ENCODE results near the gene RNF126.
A peak's percentile ranks its signal among the peaks of the same experiment; 100 is the strongest.
"Not testable (repeated sequence)": the region's sequence is repeated elsewhere in the genome, so short reads cannot be mapped to it uniquely, and the experiment has no call there.

The RNF126 gene

GRCh38 chr19:685454-685931, 22.5 kb upstream of the RNF126 start:
- no peak for DNase-seq

- DNase-seq, result no peak
These were observed 19.8 kb upstream of the RNF126 start for GRCh38 chr19:682678-683320.

GRCh38 chr19:681029-682019, 18.3 kb upstream of the RNF126 start:
- DNase-seq, result peak in 4 of 5 donors; percentile 79 to 92 (median 89)

GRCh38 chr19:680287-681028, 17.4 kb upstream of the RNF126 start:
- DNase-seq, result peak; percentile 99 to 100 (median 100)

- peak in 3 of 5 donors; percentile 17 to 34 (median 28) for DNase-seq
These were observed 16.6 kb upstream of the RNF126 start for GRCh38 chr19:679418-680286.

GRCh38 chr19:678791-679388, 15.9 kb upstream of the RNF126 start:
- no peak for DNase-seq

GRCh38 chr19:677601-678436, 14.8 kb upstream of the RNF126 start:
- DNase-seq, result no peak

GRCh38 chr19:677201-677600, 14.2 kb upstream of the RNF126 start:
- no peak for DNase-seq

- DNase-seq, result no peak
These were observed 13.5 kb upstream of the RNF126 start, which contains the start of gene FSTL3 for GRCh38 chr19:676339-677105. FSTL3 (plus strand) TSS chr19:676392; CDS start chr19:676424, 32 bp downstream.

GRCh38 chr19:676007-676338, 13.0 kb upstream of the RNF126 start:
- DNase-seq, result no peak

- no peak for DNase-seq
These were observed 11.5 kb upstream of the RNF126 start for GRCh38 chr19:674282-675151.

- DNase-seq, result no peak
These were observed 7.6 kb upstream of the RNF126 start for GRCh38 chr19:670609-671075.

- not testable (repeated sequence) for DNase-seq
These were observed 5.8 kb upstream of the RNF126 start for GRCh38 chr19:668675-669434.

GRCh38 chr19:666985-667573, 4.1 kb upstream of the RNF126 start:
- not testable (repeated sequence) for DNase-seq

GRCh38 chr19:664913-665443, 2.0 kb upstream of the RNF126 start:
- peak; percentile 60 to 78 (median 73) for DNase-seq

GRCh38 chr19:663682-664117, 686 bp upstream of the RNF126 start:
- no peak for DNase-seq

Measured in T-helper 1 cell (primary cell).